HEK293 (cell line): ENCODE measurements around the gene C4BPB.

ENCODE experiments used
- CTCF ChIA-PET: fragments of 350-600 bp; formaldehyde crosslinking; extraction: SDS; loops from one replicate; lab custom pipeline; 2021; ENCODE audit warnings: antibody characterized with exemption; lab: Yijun Ruan, JAX
- POLR2A ChIA-PET: fragments of 300-600 bp; formaldehyde crosslinking; extraction: SDS; loops from one replicate; lab custom pipeline; 2020; ENCODE audit warnings: antibody characterized with exemption, inconsistent platforms; lab: Yijun Ruan, JAX
- H3K27ac ChIP-seq: fragments of 200-500 bp; sonication (Bioruptor generic); 2 replicates; pipeline ENCODE4 v1.5.1; 2014; ENCODE audit warnings: low read depth, low read length, control low read depth, inconsistent platforms; ENCODE audit errors: extremely low read depth
- H3K36me3 ChIP-seq, 2 experiments: fragments of 200-500 bp in 1 of 2; sonication (Bioruptor generic) in 1 of 2; 1 replicate in 1 of 2; 2 replicates in 1 of 2; pipeline ENCODE4 v1.5.1; 2014 to 2017; ENCODE audit warnings: inconsistent platforms in 2 of 2, low read length in 2 of 2; ENCODE audit not compliant: control insufficient read depth in 2 of 2, insufficient read depth in 1 of 2
- H3K4me1 ChIP-seq: fragments of 200-500 bp; sonication (Bioruptor generic); 2 replicates; pipeline ENCODE4 v1.5.1; 2014; ENCODE audit warnings: mild to moderate bottlenecking, low read length, inconsistent platforms; ENCODE audit not compliant: control insufficient read depth, insufficient read depth
- H3K4me3 ChIP-seq: 2 replicates; pipeline ENCODE4 v1.5.1; 2011; ENCODE audit warnings: low read depth, mild to moderate bottlenecking, control low read depth, low read length, moderate library complexity
- H3K9me3 ChIP-seq: fragments of 200-500 bp; sonication (Bioruptor generic); 2 replicates; pipeline ENCODE4 v1.5.1; 2014; ENCODE audit warnings: low read depth, low read length, inconsistent platforms; ENCODE audit not compliant: control insufficient read depth, insufficient read depth
- FEZF1 ChIP-seq: fragments of 450-650 bp; formaldehyde crosslinking; IDR thresholded peaks from 2 replicates; pipeline ENCODE4 v1.5.1; 2016; ENCODE audit warnings: missing biosample characterization, missing genetic modification characterization
- GLI4 ChIP-seq: fragments of 450-650 bp; formaldehyde crosslinking; IDR thresholded peaks from 2 replicates; pipeline ENCODE4 v1.5.1; 2016; ENCODE audit warnings: missing biosample characterization, missing genetic modification characterization
- GLIS1 ChIP-seq: fragments of 450-650 bp; formaldehyde crosslinking; IDR thresholded peaks from 2 replicates; pipeline ENCODE4 v1.5.1; 2016; ENCODE audit warnings: missing biosample characterization, missing genetic modification characterization
- KLF16 ChIP-seq: fragments of 450-650 bp; formaldehyde crosslinking; IDR thresholded peaks from 2 replicates; pipeline ENCODE4 v1.5.1; 2017; ENCODE audit warnings: missing biosample characterization, missing genetic modification characterization
- KLF8 ChIP-seq: fragments of 450-650 bp; formaldehyde crosslinking; IDR thresholded peaks from 2 replicates; pipeline ENCODE4 v1.5.1; 2016; ENCODE audit warnings: missing biosample characterization, missing genetic modification characterization
- KLF9 ChIP-seq: fragments of 450-650 bp; formaldehyde crosslinking; IDR thresholded peaks from 2 replicates; pipeline ENCODE4 v1.5.1; 2016; ENCODE audit warnings: missing biosample characterization, missing genetic modification characterization, low read depth
- PRDM1 ChIP-seq: fragments of 450-650 bp; formaldehyde crosslinking; IDR thresholded peaks from 2 replicates; pipeline ENCODE4; 2016; ENCODE audit warnings: missing biosample characterization, missing genetic modification characterization
- SP3 ChIP-seq: fragments of 450-650 bp; formaldehyde crosslinking; IDR thresholded peaks from 2 replicates; pipeline ENCODE4 v1.5.1; 2016; ENCODE audit warnings: missing biosample characterization, missing genetic modification characterization
- ZBTB48 ChIP-seq: fragments of 450-650 bp; formaldehyde crosslinking; IDR thresholded peaks from 2 replicates; pipeline ENCODE4 v1.5.1; 2016; ENCODE audit warnings: missing biosample characterization, missing genetic modification characterization
- ZNF19 ChIP-seq: fragments of 450-650 bp; formaldehyde crosslinking; IDR thresholded peaks from 2 replicates; pipeline ENCODE4; 2016; ENCODE audit warnings: missing biosample characterization, missing genetic modification characterization, low read depth
- ZNF239 ChIP-seq: fragments of 450-650 bp; formaldehyde crosslinking; IDR thresholded peaks from 2 replicates; pipeline ENCODE4 v1.5.1; 2016; ENCODE audit warnings: missing biosample characterization, missing genetic modification characterization
- ZNF24 ChIP-seq: fragments of 450-650 bp; formaldehyde crosslinking; IDR thresholded peaks from 2 replicates; pipeline ENCODE4 v1.5.1; 2016; ENCODE audit warnings: missing biosample characterization, missing genetic modification characterization
- ZNF335 ChIP-seq: fragments of 450-650 bp; formaldehyde crosslinking; conservative IDR thresholded peaks from 2 replicates; pipeline ENCODE4 v1.5.1; 2016; ENCODE audit warnings: missing biosample characterization, missing genetic modification characterization
- ZNF354C ChIP-seq: fragments of 450-650 bp; formaldehyde crosslinking; IDR thresholded peaks from 2 replicates; pipeline ENCODE4 v1.5.1; 2016; ENCODE audit warnings: missing biosample characterization, missing genetic modification characterization, low read depth, borderline replicate concordance
- ZNF37A ChIP-seq: fragments of 450-650 bp; IDR thresholded peaks from 2 replicates; pipeline ENCODE4 v1.5.1; 2018; ENCODE audit warnings: missing biosample characterization, missing genetic modification characterization
- ZNF423 ChIP-seq: fragments of 450-650 bp; formaldehyde crosslinking; IDR thresholded peaks from 2 replicates; pipeline ENCODE4 v1.5.1; 2016; ENCODE audit warnings: missing biosample characterization, missing genetic modification characterization
- ZNF707 ChIP-seq: fragments of 450-650 bp; formaldehyde crosslinking; IDR thresholded peaks from 2 replicates; pipeline ENCODE4 v1.5.1; 2016; ENCODE audit warnings: missing biosample characterization, missing genetic modification characterization
- ZNF76 ChIP-seq: fragments of 450-650 bp; formaldehyde crosslinking; IDR thresholded peaks from 2 replicates; pipeline ENCODE4; 2016; ENCODE audit warnings: low read depth, missing biosample characterization, missing genetic modification characterization, borderline replicate concordance
- TF ChIP-seq, protein P1 (sequence below): fragments of 450-650 bp; formaldehyde crosslinking; IDR thresholded peaks from 2 replicates; pipeline ENCODE4 v1.5.1; 2016; ENCODE audit warnings: missing biosample characterization, missing genetic modification characterization
- TF ChIP-seq, protein P2 (sequence below): fragments of 450-650 bp; formaldehyde crosslinking; IDR thresholded peaks from 2 replicates; pipeline ENCODE4 v1.5.1; 2016; ENCODE audit warnings: missing biosample characterization, missing genetic modification characterization, borderline replicate concordance
- TF ChIP-seq, protein P3 (sequence below): fragments of 450-650 bp; formaldehyde crosslinking; IDR thresholded peaks from 2 replicates; pipeline ENCODE4 v1.5.1; 2017; ENCODE audit warnings: missing biosample characterization, missing genetic modification characterization
- TF ChIP-seq, protein P4 (sequence below): fragments of 450-650 bp; formaldehyde crosslinking; IDR thresholded peaks from 2 replicates; pipeline ENCODE4 v1.5.1; 2016; ENCODE audit warnings: missing biosample characterization, missing genetic modification characterization
- TF ChIP-seq, protein P5 (sequence below): fragments of 450-650 bp; formaldehyde crosslinking; conservative IDR thresholded peaks from 2 replicates; pipeline ENCODE4 v1.5.1; 2016; ENCODE audit warnings: low read depth, missing biosample characterization, missing genetic modification characterization

Gene C4BPB

DNA sequence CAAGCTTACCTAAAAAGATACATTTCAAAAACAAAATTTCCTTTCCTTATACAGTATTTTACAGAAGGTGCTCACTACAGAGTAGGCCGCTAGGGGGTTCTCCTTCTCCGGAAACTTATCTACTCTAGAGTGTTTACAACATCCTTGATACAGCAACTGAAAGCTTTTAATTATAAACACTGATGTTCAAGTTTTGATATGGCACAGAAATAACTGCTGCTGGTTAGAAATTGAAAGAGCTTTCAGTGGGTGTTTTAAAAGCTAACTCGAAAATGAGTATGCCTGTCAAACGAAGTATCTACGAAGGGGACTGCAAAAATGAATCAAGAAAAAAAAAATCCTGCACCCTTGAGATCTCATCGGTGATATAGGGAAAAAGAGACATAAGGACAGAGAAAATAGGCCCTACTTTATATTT is 38.7 kb upstream of the C4BPB start (continued):
- TF ChIP-seq ZBTB48 (tag by site-specific recombination) = no peak
- no peak for TF ChIP-seq FEZF1 (tag by site-specific recombination)
- no peak for TF ChIP-seq KLF9 (tag by site-specific recombination)
- TF ChIP-seq SP3 = no peak
- TF ChIP-seq, protein P1, sequence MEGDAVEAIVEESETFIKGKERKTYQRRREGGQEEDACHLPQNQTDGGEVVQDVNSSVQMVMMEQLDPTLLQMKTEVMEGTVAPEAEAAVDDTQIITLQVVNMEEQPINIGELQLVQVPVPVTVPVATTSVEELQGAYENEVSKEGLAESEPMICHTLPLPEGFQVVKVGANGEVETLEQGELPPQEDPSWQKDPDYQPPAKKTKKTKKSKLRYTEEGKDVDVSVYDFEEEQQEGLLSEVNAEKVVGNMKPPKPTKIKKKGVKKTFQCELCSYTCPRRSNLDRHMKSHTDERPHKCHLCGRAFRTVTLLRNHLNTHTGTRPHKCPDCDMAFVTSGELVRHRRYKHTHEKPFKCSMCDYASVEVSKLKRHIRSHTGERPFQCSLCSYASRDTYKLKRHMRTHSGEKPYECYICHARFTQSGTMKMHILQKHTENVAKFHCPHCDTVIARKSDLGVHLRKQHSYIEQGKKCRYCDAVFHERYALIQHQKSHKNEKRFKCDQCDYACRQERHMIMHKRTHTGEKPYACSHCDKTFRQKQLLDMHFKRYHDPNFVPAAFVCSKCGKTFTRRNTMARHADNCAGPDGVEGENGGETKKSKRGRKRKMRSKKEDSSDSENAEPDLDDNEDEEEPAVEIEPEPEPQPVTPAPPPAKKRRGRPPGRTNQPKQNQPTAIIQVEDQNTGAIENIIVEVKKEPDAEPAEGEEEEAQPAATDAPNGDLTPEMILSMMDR (tag by site-specific recombination) = 0 out of 2 replicates have a peak, but pooled peaks have one; percentile 15
- no peak for TF ChIP-seq PRDM1 (tag by site-specific recombination)
- TF ChIP-seq ZNF19 (tag by site-specific recombination) = no peak
- TF ChIP-seq, protein P2, sequence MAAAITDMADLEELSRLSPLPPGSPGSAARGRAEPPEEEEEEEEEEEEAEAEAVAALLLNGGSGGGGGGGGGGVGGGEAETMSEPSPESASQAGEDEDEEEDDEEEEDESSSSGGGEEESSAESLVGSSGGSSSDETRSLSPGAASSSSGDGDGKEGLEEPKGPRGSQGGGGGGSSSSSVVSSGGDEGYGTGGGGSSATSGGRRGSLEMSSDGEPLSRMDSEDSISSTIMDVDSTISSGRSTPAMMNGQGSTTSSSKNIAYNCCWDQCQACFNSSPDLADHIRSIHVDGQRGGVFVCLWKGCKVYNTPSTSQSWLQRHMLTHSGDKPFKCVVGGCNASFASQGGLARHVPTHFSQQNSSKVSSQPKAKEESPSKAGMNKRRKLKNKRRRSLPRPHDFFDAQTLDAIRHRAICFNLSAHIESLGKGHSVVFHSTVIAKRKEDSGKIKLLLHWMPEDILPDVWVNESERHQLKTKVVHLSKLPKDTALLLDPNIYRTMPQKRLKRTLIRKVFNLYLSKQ = no peak

DNA sequence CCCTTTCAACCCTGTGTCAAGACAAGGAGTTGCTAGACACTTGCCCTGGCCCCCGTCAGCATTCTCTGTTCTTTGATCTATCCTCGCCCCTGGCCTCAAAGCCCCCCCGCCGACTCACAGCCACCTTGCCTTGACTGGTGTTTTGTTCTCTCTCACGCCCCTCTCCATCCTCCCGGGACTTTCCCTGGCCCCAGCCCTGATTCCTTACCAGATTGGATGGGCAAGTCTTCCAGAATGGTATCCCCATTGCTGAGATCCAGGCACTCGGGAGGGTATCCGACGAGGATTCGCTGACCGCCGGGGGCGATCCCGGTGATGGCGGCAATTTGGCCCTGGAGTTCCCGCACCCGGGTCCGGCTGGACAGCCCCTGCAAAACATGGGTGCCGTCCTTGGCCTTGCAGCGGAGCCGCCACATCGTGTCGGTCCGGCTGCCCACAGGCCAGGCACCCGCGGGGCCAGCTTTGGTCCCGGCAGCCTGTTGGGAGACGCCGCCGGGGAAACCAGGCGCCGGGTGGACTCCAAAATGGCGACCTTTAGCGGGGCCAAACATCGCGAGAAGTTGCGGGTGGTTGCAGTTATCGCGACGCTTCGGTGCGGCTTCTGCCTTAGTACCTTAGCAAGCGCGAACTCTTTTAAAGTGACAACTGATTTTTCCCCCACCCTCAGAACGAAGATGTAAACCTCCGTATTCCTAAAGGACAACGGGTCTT is 38.0 kb upstream of the C4BPB start:
- H3K4me1 ChIP-seq = no peaks in the 10 kb centered on the region; the same call in 1 of the 2 replicates
- CTCF ChIA-PET = interaction anchor here (0.6 to 3.6 kb wide), 19 partner anchors 10 to 451 kb away, joined by 3 to 25 read pairs (median 3); partner anchors contain the start of gene C1orf116
- TF ChIP-seq, protein P3, sequence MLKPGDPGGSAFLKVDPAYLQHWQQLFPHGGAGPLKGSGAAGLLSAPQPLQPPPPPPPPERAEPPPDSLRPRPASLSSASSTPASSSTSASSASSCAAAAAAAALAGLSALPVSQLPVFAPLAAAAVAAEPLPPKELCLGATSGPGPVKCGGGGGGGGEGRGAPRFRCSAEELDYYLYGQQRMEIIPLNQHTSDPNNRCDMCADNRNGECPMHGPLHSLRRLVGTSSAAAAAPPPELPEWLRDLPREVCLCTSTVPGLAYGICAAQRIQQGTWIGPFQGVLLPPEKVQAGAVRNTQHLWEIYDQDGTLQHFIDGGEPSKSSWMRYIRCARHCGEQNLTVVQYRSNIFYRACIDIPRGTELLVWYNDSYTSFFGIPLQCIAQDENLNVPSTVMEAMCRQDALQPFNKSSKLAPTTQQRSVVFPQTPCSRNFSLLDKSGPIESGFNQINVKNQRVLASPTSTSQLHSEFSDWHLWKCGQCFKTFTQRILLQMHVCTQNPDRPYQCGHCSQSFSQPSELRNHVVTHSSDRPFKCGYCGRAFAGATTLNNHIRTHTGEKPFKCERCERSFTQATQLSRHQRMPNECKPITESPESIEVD (tag by site-specific recombination) = no peak
- TF ChIP-seq ZNF354C (tag by site-specific recombination) (no peak), GLIS1 (tag by site-specific recombination) (peak; percentile 40; the same call in 1 of the 2 replicates), ZNF239 (tag by site-specific recombination) (no peak), KLF8 (peak; percentile 23), ZNF37A (no peak), ZNF707 (tag by site-specific recombination) (no peak), KLF16 (peak; percentile 31; the same call in 1 of the 2 replicates), ZNF24 (tag by site-specific recombination) (no peak), GLI4 (tag by site-specific recombination) (no peak), ZNF423 (tag by site-specific recombination) (no peak), ZNF335 (tag by site-specific recombination) (peak; percentile 99), ZNF76 (tag by site-specific recombination) (peak; percentile 71; the same call in 1 of the 2 replicates)
- TF ChIP-seq, protein P4, sequence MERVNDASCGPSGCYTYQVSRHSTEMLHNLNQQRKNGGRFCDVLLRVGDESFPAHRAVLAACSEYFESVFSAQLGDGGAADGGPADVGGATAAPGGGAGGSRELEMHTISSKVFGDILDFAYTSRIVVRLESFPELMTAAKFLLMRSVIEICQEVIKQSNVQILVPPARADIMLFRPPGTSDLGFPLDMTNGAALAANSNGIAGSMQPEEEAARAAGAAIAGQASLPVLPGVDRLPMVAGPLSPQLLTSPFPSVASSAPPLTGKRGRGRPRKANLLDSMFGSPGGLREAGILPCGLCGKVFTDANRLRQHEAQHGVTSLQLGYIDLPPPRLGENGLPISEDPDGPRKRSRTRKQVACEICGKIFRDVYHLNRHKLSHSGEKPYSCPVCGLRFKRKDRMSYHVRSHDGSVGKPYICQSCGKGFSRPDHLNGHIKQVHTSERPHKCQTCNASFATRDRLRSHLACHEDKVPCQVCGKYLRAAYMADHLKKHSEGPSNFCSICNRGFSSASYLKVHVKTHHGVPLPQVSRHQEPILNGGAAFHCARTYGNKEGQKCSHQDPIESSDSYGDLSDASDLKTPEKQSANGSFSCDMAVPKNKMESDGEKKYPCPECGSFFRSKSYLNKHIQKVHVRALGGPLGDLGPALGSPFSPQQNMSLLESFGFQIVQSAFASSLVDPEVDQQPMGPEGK (tag by site-specific recombination) = peak; percentile 60
- TF ChIP-seq, protein P5, sequence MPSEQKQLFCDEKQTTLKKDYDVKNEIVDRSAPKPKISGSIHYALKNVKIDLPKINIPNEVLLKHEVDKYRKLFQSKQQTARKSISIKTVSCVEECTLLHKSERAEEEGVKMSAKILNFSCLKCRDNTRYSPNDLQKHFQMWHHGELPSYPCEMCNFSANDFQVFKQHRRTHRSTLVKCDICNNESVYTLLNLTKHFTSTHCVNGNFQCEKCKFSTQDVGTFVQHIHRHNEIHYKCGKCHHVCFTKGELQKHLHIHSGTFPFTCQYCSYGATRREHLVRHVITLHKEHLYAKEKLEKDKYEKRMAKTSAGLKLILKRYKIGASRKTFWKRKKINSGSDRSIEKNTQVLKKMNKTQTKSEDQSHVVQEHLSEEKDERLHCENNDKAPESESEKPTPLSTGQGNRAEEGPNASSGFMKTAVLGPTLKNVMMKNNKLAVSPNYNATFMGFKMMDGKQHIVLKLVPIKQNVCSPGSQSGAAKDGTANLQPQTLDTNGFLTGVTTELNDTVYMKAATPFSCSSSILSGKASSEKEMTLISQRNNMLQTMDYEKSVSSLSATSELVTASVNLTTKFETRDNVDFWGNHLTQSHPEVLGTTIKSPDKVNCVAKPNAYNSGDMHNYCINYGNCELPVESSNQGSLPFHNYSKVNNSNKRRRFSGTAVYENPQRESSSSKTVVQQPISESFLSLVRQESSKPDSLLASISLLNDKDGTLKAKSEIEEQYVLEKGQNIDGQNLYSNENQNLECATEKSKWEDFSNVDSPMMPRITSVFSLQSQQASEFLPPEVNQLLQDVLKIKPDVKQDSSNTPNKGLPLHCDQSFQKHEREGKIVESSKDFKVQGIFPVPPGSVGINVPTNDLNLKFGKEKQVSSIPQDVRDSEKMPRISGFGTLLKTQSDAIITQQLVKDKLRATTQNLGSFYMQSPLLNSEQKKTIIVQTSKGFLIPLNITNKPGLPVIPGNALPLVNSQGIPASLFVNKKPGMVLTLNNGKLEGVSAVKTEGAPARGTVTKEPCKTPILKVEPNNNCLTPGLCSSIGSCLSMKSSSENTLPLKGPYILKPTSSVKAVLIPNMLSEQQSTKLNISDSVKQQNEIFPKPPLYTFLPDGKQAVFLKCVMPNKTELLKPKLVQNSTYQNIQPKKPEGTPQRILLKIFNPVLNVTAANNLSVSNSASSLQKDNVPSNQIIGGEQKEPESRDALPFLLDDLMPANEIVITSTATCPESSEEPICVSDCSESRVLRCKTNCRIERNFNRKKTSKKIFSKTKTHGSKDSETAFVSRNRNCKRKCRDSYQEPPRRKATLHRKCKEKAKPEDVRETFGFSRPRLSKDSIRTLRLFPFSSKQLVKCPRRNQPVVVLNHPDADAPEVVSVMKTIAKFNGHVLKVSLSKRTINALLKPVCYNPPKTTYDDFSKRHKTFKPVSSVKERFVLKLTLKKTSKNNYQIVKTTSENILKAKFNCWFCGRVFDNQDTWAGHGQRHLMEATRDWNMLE (tag by site-specific recombination) = peak; percentile 60

More for the DNA sequence above, 38.0 kb upstream of the C4BPB start:
- Histone ChIP-seq H3K27ac (peak overlapping the region; percentile 73), H3K4me3 (peak overlapping the region; percentile 94), H3K36me3 (peaks cover 0 to 30% of the 10 kb centered on the region in 2 experiments; a peak in 1 of 3 replicates), H3K9me3 (no peaks in the 10 kb centered on the region)
- POLR2A ChIA-PET = no interaction called here
